Brain microvascular endothelial cell (primary cell): ENCODE results near the gene RBMS1.
A peak's percentile ranks its signal among the peaks of the same experiment; 100 is the strongest.

Source experiments
- DNase-seq: peaks from one replicate; pipeline ENCODE4 v3.0.0-alpha.2; 2020
- H3K27ac ChIP-seq: fragments of 250-450 bp; sonication (Bioruptor Pico); 2 replicates; pipeline ENCODE4 v1.5.1; 2020; ENCODE audit warnings: mild to moderate bottlenecking, moderate library complexity
- H3K27me3 ChIP-seq: fragments of 250-450 bp; sonication (Bioruptor Pico); replicated peaks from 2 replicates; pipeline ENCODE4 v1.5.1; 2020; ENCODE audit warnings: mild to moderate bottlenecking
- H3K36me3 ChIP-seq: fragments of 250-450 bp; sonication (Bioruptor Pico); replicated peaks from 2 replicates; pipeline ENCODE4 v1.5.1; 2020; ENCODE audit warnings: mild to moderate bottlenecking
- H3K4me3 ChIP-seq: 2 replicates; pipeline ENCODE4 v1.5.1; 2011; ENCODE audit warnings: low read depth, mild to moderate bottlenecking, control low read depth, low read length, moderate library complexity
- CTCF ChIP-seq: IDR thresholded peaks from 2 replicates; pipeline ENCODE4 v1.5.1; 2011; ENCODE audit warnings: low read depth, mild to moderate bottlenecking, moderate library complexity, low read length, control low read depth, inconsistent platforms; ENCODE audit errors: missing control alignments
- in situ Hi-C: cut with HindIII; loops from 2 replicates; pipeline ENCODE4 v1.10.0; 2017; ENCODE audit warnings: low sequenced_read_pairs, low pct_ligation_motif_present

RBMS1 gene

GRCh38 chr2:160534249-160534648 is 40.6 kb upstream of the RBMS1 start:
- H3K27ac ChIP-seq: no peak overlapping the region
- H3K4me3 ChIP-seq: no peak overlapping the region
- TF ChIP-seq CTCF: no peak
- DNase-seq: no peak
- no peaks in the 10 kb centered on the region for H3K27me3 ChIP-seq
- no peaks in the 10 kb centered on the region for H3K36me3 ChIP-seq
- in situ Hi-C loops: no loop called here

- in situ Hi-C loops: no loop called here
- Histone ChIP-seq H3K36me3 (no peaks in the 10 kb centered on the region), H3K27me3 (no peaks in the 10 kb centered on the region), H3K27ac (no peak overlapping the region), H3K4me3 (no peak overlapping the region)
- no peak for DNase-seq
- no peak for TF ChIP-seq CTCF
Measured at GRCh38 chr2:160533482-160533881, 39.9 kb upstream of the RBMS1 start.

GRCh38 chr2:160532388-160532787 is 38.8 kb upstream of the RBMS1 start:
- Histone ChIP-seq H3K4me3 (no peak overlapping the region), H3K27ac (no peak overlapping the region), H3K27me3 (no peaks in the 10 kb centered on the region), H3K36me3 (no peaks in the 10 kb centered on the region)
- no peak for DNase-seq
- in situ Hi-C loops: no loop called here
- TF ChIP-seq CTCF: no peak

GRCh38 chr2:160522951-160523710 is 29.5 kb upstream of the RBMS1 start:
- in situ Hi-C loops: no loop called here

GRCh38 chr2:160517731-160518130 is 24.1 kb upstream of the RBMS1 start:
- Histone ChIP-seq H3K27me3 (no peaks in the 10 kb centered on the region), H3K27ac (no peak overlapping the region), H3K4me3 (no peak overlapping the region), H3K36me3 (no peaks in the 10 kb centered on the region)
- in situ Hi-C loops: no loop called here
- DNase-seq: no peak
- TF ChIP-seq CTCF: no peak

More at GRCh38 chr2:160522951-160523710, 29.5 kb upstream of the RBMS1 start:
- no peak for TF ChIP-seq CTCF
- peak overlapping the region; percentile 61 for H3K27ac ChIP-seq
- no peak overlapping the region for H3K4me3 ChIP-seq
- no peaks in the 10 kb centered on the region for H3K27me3 ChIP-seq
- no peaks in the 10 kb centered on the region for H3K36me3 ChIP-seq
- DNase-seq: peak; percentile 38
